SK-N-SH (cell line): ENCODE results near the gene DLX1. TPM values are rescaled to one million over a fixed set of nuclear protein-coding genes. Genes with fewer than 3 reads are reported as not detected.

Source experiments
- CTCF ChIA-PET: fragments of 300-600, 350-600 bp; formaldehyde crosslinking; extraction: SDS; loops from one replicate; lab custom pipeline; 2021; lab: Yijun Ruan, JAX
- POLR2A ChIA-PET: fragments of 350-600 bp; sonication (Branson Sonifier 250); formaldehyde crosslinking; extraction: SDS; loops from one replicate; lab custom pipeline; 2020; ENCODE audit warnings: antibody characterized with exemption, inconsistent platforms; lab: Yijun Ruan, JAX
- DNase-seq: peaks from one replicate; pipeline ENCODE4 v3.0.0; 2012
- H2AFZ ChIP-seq: fragments of 200-600 bp; sonication (generic); 2 replicates; pipeline ENCODE4 v1.8.1; 2016; ENCODE audit warnings: antibody characterized with exemption, mild to moderate bottlenecking, low read depth
- H3F3A ChIP-seq: fragments of 200-600 bp; sonication (generic); replicated peaks from 2 replicates; pipeline ENCODE3; 2016; ENCODE audit warnings: antibody characterized with exemption, mild to moderate bottlenecking; ENCODE audit not compliant: insufficient read depth
- H3K27ac ChIP-seq, 2 experiments: fragments of 200-500 bp in 1 of 2; fragments of 200-600 bp in 1 of 2; sonication (Bioruptor generic) in 1 of 2; sonication (generic), shearing (Covaris generic) in 1 of 2; 2 replicates each; pipeline versions ENCODE4 v1.5.1 to v1.6.1; 2014 to 2016; ENCODE audit warnings: low read depth in 2 of 2, inconsistent platforms in 1 of 2, low read length in 1 of 2, mild to moderate bottlenecking in 1 of 2, mixed read lengths in 1 of 2
- H3K27me3 ChIP-seq: fragments of 200-600 bp; sonication (generic), shearing (Covaris generic); 2 replicates; pipeline ENCODE4 v1.6.1; 2016; ENCODE audit warnings: mixed run types; ENCODE audit not compliant: insufficient read depth
- H3K36me3 ChIP-seq, 2 experiments: fragments of 200-500 bp in 1 of 2; fragments of 200-600 bp in 1 of 2; sonication (Bioruptor generic) in 1 of 2; sonication (generic) in 1 of 2; replicated peaks in 1 of 2; 2 replicates each; pipeline versions ENCODE3 to v1.5.1; 2014 to 2016; ENCODE audit warnings: low read length in 1 of 2, mild to moderate bottlenecking in 1 of 2; ENCODE audit not compliant: insufficient read depth in 2 of 2, control insufficient read depth in 1 of 2
- H3K4me1 ChIP-seq, 2 experiments: fragments of 200-500 bp in 1 of 2; fragments of 200-600 bp in 1 of 2; sonication (Bioruptor generic) in 1 of 2; sonication (generic), shearing (Covaris generic) in 1 of 2; 2 replicates each; pipeline versions ENCODE4 v1.5.1 to v1.6.1; 2014 to 2016; ENCODE audit warnings: low read depth in 1 of 2, low read length in 1 of 2, mixed run types in 1 of 2; ENCODE audit not compliant: insufficient read depth in 2 of 2, control insufficient read depth in 1 of 2
- H3K4me2 ChIP-seq: fragments of 200-600 bp; sonication (generic), shearing (Covaris generic); 2 replicates; pipeline ENCODE4 v1.6.1; 2017; ENCODE audit warnings: mixed run types
- H3K4me3 ChIP-seq, 2 experiments: fragments of 200-500 bp in 1 of 2; fragments of 200-600 bp in 1 of 2; sonication (Bioruptor generic) in 1 of 2; sonication (generic), shearing (Covaris generic) in 1 of 2; 2 replicates each; pipeline versions ENCODE4 v1.5.1 to v1.8.1; 2014 to 2016; ENCODE audit warnings: low read depth in 2 of 2, inconsistent platforms in 1 of 2, low read length in 1 of 2, mild to moderate bottlenecking in 1 of 2, mixed read lengths in 1 of 2, moderate library complexity in 1 of 2
- H3K79me2 ChIP-seq: fragments of 200-600 bp; sonication (generic); 2 replicates; pipeline ENCODE4 v1.8.1; 2017; ENCODE audit warnings: mild to moderate bottlenecking; ENCODE audit not compliant: insufficient read depth
- H3K9ac ChIP-seq: fragments of 200-600 bp; sonication (generic); 2 replicates; pipeline ENCODE4 v1.6.1; 2017; ENCODE audit warnings: mixed run types
- H3K9me2 ChIP-seq: fragments of 200-600 bp; sonication (generic); 2 replicates; pipeline ENCODE4 v1.6.1; 2017; ENCODE audit warnings: mixed run types
- H3K9me3 ChIP-seq: fragments of 200-600 bp; sonication (generic); 2 replicates; pipeline ENCODE4 v1.6.1; 2017; ENCODE audit warnings: mixed run types, mild to moderate bottlenecking, moderate library complexity
- H4K20me1 ChIP-seq: fragments of 200-600 bp; sonication (generic); 2 replicates; pipeline ENCODE4 v1.6.1; 2017; ENCODE audit warnings: mild to moderate bottlenecking, mixed run types; ENCODE audit not compliant: insufficient read depth
- CHD2 ChIP-seq: fragments of 150-350 bp; IDR thresholded peaks from 2 replicates; pipeline ENCODE4 v1.6.1; 2018; ENCODE audit warnings: low read length; ENCODE audit not compliant: partially characterized antibody
- CTCF ChIP-seq: fragments of 200-600 bp; sonication (generic); IDR thresholded peaks from 2 replicates; pipeline ENCODE4 v1.6.1; 2017; ENCODE audit warnings: antibody characterized with exemption, mild to moderate bottlenecking, moderate library complexity
- FOSL2 ChIP-seq: IDR thresholded peaks from 2 replicates; pipeline ENCODE4 v1.4.0; 2012; ENCODE audit warnings: low read depth, mild to moderate bottlenecking, moderate library complexity, borderline replicate concordance
- FOXM1 ChIP-seq: IDR thresholded peaks from 2 replicates; pipeline ENCODE4 v1.4.0; 2012; ENCODE audit warnings: low read depth, mild to moderate bottlenecking
- IRF3 ChIP-seq: fragments of 150-350 bp; IDR thresholded peaks from 2 replicates; pipeline ENCODE4 v1.6.1; 2016; ENCODE audit warnings: mild to moderate bottlenecking, low read depth, low read length
- MAX ChIP-seq: IDR thresholded peaks from 2 replicates; pipeline ENCODE4 v1.4.0; 2012; ENCODE audit warnings: low read depth
- NFIC ChIP-seq: IDR thresholded peaks from 2 replicates; pipeline ENCODE4 v1.4.0; 2012; ENCODE audit warnings: borderline replicate concordance
- RAD21 ChIP-seq: IDR thresholded peaks from 2 replicates; pipeline ENCODE4 v1.6.1; 2012; ENCODE audit warnings: mild to moderate bottlenecking, low read length
- RCOR1 ChIP-seq: fragments of 150-350 bp; IDR thresholded peaks from 2 replicates; pipeline ENCODE4 v1.6.1; 2017; ENCODE audit warnings: antibody characterized with exemption, low read length
- SIN3A ChIP-seq: IDR thresholded peaks from 2 replicates; pipeline ENCODE4 v1.6.1; 2012; ENCODE audit warnings: low read depth, mild to moderate bottlenecking, low read length, moderate library complexity, borderline replicate concordance
- SMC3 ChIP-seq: IDR thresholded peaks from 2 replicates; pipeline ENCODE4 v1.6.1; 2012; ENCODE audit warnings: low read depth, low read length, improper control_type of control experiment
- YY1 ChIP-seq: IDR thresholded peaks from 2 replicates; pipeline ENCODE4 v1.4.0; 2012; ENCODE audit warnings: low read depth, mild to moderate bottlenecking
- WGBS: methylation state at CpG from one replicate; pipeline ENCODE4 v1.1.6; 2017; ENCODE audit warnings: low lambda C conversion rate; 5-methylcytosine and 5-hydroxymethylcytosine counted together
- polyA plus RNA-seq, 3 experiments: library from polyadenylated mRNA; depleted of rRNA; stranded (reverse); fragments of >200 nt; gene quantifications; 2 replicates each; pipeline ENCODE4 v1.2.3, GENCODE V29; 2012

Gene DLX1
- polyA plus RNA-seq, 1 of the 3 experiments (the other 2 are of a cell fraction) = 0.07 TPM

GRCh38 chr2:172102391-172103359, 17.4 kb downstream of the DLX1 start, which contains the start of gene DLX2 (continued):
- TF ChIP-seq IRF3 (peak; percentile 25; the same call in 1 of the 2 replicates), CHD2 (no peak), YY1 (no peak), NFIC (no peak), MAX (peak; percentile 72)

- under 1% methylated on average over 25 of the region's 25 CpGs for WGBS
- H3K9ac ChIP-seq = no peak overlapping the region
These were observed 18.4 kb downstream of the DLX1 start for GRCh38 chr2:172103471-172104272.

More at GRCh38 chr2:172103471-172104272, 18.4 kb downstream of the DLX1 start:
- Histone ChIP-seq H3K27ac (no peak overlapping the region), H3K79me2 (no peaks in the 10 kb centered on the region), H3K36me3 (no peaks in the 10 kb centered on the region), H2AFZ (peak overlapping the region; percentile 90), H3K4me3 (peak overlapping the region; percentile 51 to 64), H3K9me3 (no peaks in the 10 kb centered on the region), H3F3A (peaks cover 8% of the 10 kb centered on the region), H3K4me1 (peaks cover 1 to 31% of the 10 kb centered on the region in 2 experiments; a peak in 2 of 4 replicates), H4K20me1 (no peaks in the 10 kb centered on the region), H3K4me2 (peak overlapping the region; percentile 75), H3K9me2 (no peaks in the 10 kb centered on the region), H3K27me3 (peaks cover 21% of the 10 kb centered on the region; the same call in 1 of the 2 replicates)
- ChIA-PET POLR2A (no interaction called here), CTCF (interaction anchor here (0.7 to 8.7 kb wide), 45 partner anchors 8 to 533 kb away, joined by 3 to 96 read pairs (median 3); partner anchors contain the start of genes DLX1, DYNC1I2 and HAT1)
- TF ChIP-seq RAD21 = peak; percentile 89
- TF ChIP-seq FOSL2 = no peak
- TF ChIP-seq CHD2 = peak; percentile 56
- peak; percentile 97 for TF ChIP-seq CTCF
- peak; percentile 93 for TF ChIP-seq SMC3
- TF ChIP-seq RCOR1 = 0 out of 2 replicates have a peak, but pooled peaks have one; percentile 26
- peak; percentile 70; the same call in 1 of the 2 replicates for TF ChIP-seq SIN3A
- no peak for TF ChIP-seq FOXM1
- DNase-seq = peak; percentile 89
